SK-N-SH (cell line): ENCODE data around the gene TTC23.

Experiments used
- CTCF ChIP-seq: fragments of 200-600 bp; sonication (generic); IDR thresholded peaks from 2 replicates; pipeline ENCODE4 v1.6.1; 2017; ENCODE audit warnings: antibody characterized with exemption, mild to moderate bottlenecking, moderate library complexity
- EZH2phosphoT487 ChIP-seq: fragments of 200-600 bp; sonication (generic); IDR thresholded peaks from 2 replicates; pipeline ENCODE4 v1.6.1; 2017; ENCODE audit warnings: low read depth, mixed run types, mild to moderate bottlenecking, antibody characterized with exemption, moderate library complexity, borderline replicate concordance
- FOXJ3 ChIP-seq: sonication (generic); formaldehyde crosslinking; IDR thresholded peaks from 2 replicates; pipeline ENCODE4 v1.5.1; 2020; ENCODE audit warnings: mild to moderate bottlenecking, missing genetic modification reagents
- RCOR1 ChIP-seq: fragments of 150-350 bp; IDR thresholded peaks from 2 replicates; pipeline ENCODE4 v1.6.1; 2017; ENCODE audit warnings: antibody characterized with exemption, low read length
- SMC3 ChIP-seq: IDR thresholded peaks from 2 replicates; pipeline ENCODE4 v1.6.1; 2012; ENCODE audit warnings: low read depth, low read length, improper control_type of control experiment
- TAF1 ChIP-seq: IDR thresholded peaks from 2 replicates; pipeline ENCODE4 v1.6.1; 2012; ENCODE audit warnings: low read depth, mild to moderate bottlenecking, low read length, moderate library complexity, borderline replicate concordance

GRCh38 chr15:99211926-99212325, 37.5 kb downstream of the TTC23 start:
- no peak for TF ChIP-seq RCOR1
- TF ChIP-seq TAF1 = no peak
- no peak for TF ChIP-seq CTCF
- no peak for TF ChIP-seq FOXJ3 (CRISPR knock-in tag)
- no peak for TF ChIP-seq EZH2phosphoT487
- no peak for TF ChIP-seq SMC3
